Smooth muscle cell (in vitro differentiated cells): ENCODE results near the gene TMPRSS13. TPM values are rescaled to one million over a fixed set of nuclear protein-coding genes. Genes with fewer than 3 reads are reported as not detected.
A peak's percentile ranks its signal among the peaks of the same experiment; 100 is the strongest.

Source experiments
- DNase-seq: peaks from one replicate; lab custom pipeline; 2025; ENCODE audit not compliant: unreplicated experiment; lab: John Stamatoyannopoulos, UW
- H2AFZ ChIP-seq: fragments of 200-600 bp; sonication (generic); 2 replicates; pipeline ENCODE4 v1.6.0; 2016; ENCODE audit warnings: antibody characterized with exemption, low read depth, mild to moderate bottlenecking
- H3F3A ChIP-seq: fragments of 200-600 bp; sonication (generic); 2 replicates; pipeline ENCODE4 v1.6.0; 2017; ENCODE audit warnings: antibody characterized with exemption, low read depth
- H3K27ac ChIP-seq: fragments of 200-600 bp; sonication (generic); 2 replicates; pipeline ENCODE4 v1.5.1; 2016; ENCODE audit warnings: low read depth, mild to moderate bottlenecking
- H3K27me3 ChIP-seq: fragments of 200-600 bp; sonication (generic); 2 replicates; pipeline ENCODE4 v1.6.1; 2016; ENCODE audit warnings: low read depth, mild to moderate bottlenecking
- H3K36me3 ChIP-seq: fragments of 200-600 bp; sonication (generic); 2 replicates; pipeline ENCODE4 v1.5.1; 2016; ENCODE audit warnings: low read depth
- H3K4me1 ChIP-seq: fragments of 200-600 bp; sonication (generic); 2 replicates; pipeline ENCODE4 v1.5.1; 2016; ENCODE audit warnings: low read depth
- H3K4me2 ChIP-seq: fragments of 200-600 bp; sonication (generic); 2 replicates; pipeline ENCODE4 v1.6.0; 2016; ENCODE audit warnings: mild to moderate bottlenecking
- H3K4me3 ChIP-seq: fragments of 200-600 bp; sonication (generic); 2 replicates; pipeline ENCODE4 v1.5.1; 2016; ENCODE audit warnings: mild to moderate bottlenecking
- H3K79me2 ChIP-seq: fragments of 200-600 bp; sonication (generic); 2 replicates; pipeline ENCODE4 v1.6.0; 2016; ENCODE audit warnings: low read depth, mild to moderate bottlenecking
- H3K9ac ChIP-seq: fragments of 200-600 bp; sonication (generic); 2 replicates; pipeline ENCODE4 v1.6.0; 2016; ENCODE audit warnings: low read depth
- H3K9me3 ChIP-seq: fragments of 200-600 bp; sonication (generic); replicated peaks from 2 replicates; pipeline ENCODE4 v1.5.1; 2016; ENCODE audit warnings: low read depth
- H4K20me1 ChIP-seq: fragments of 200-600 bp; sonication (generic); 2 replicates; pipeline ENCODE4 v1.6.0; 2016; ENCODE audit warnings: low read depth
- CTCF ChIP-seq: fragments of 200-600 bp; sonication (generic); IDR thresholded peaks from 2 replicates; pipeline ENCODE4 v1.5.1; 2017; ENCODE audit warnings: borderline replicate concordance, mild to moderate bottlenecking, antibody characterized with exemption; ENCODE audit not compliant: insufficient read depth, poor library complexity, severe bottlenecking
- WGBS: methylation state at CpG from one replicate; pipeline ENCODE4 v1.1.7; 2016; ENCODE audit warnings: low lambda C conversion rate; 5-methylcytosine and 5-hydroxymethylcytosine counted together
- polyA plus RNA-seq: library from polyadenylated mRNA; unstranded; fragments of >200 nt; fragmentation: Nextera tagmentation; extraction: Ambion mirVana; gene quantifications from 2 replicates; pipeline ENCODE4 v1.2.1, GENCODE V29; 2016
- total RNA-seq: library from RNA; depleted of rRNA; stranded (reverse); fragments of >200 nt; gene quantifications from 2 replicates; pipeline ENCODE4 v1.2.3, GENCODE V29; 2014

The TMPRSS13 gene
- total and polyA plus RNA-seq, 2 experiments from 2014 or later = 0.73 to 1.3 TPM

GRCh38 chr11:117876341-117877119 lies 52.7 kb downstream of the TMPRSS13 start, which contains the start of gene FXYD6:
Gene FXYD6, minus strand, starts transcription at chr11:117876658. Its CDS starts 33,882 bp downstream, at chr11:117842776.
- Histone ChIP-seq H3K9ac (peak within 1 kb of the TSS; percentile 30), H2AFZ (peak within 1 kb of the TSS; percentile 84), H4K20me1 (peaks cover 8% of the 10 kb centered on the region), H3K4me3 (peak within 1 kb of the TSS; percentile 92), H3F3A (no peaks in the 10 kb centered on the region), H3K4me2 (peak within 1 kb of the TSS; percentile 88), H3K4me1 (peaks cover 10% of the 10 kb centered on the region), H3K36me3 (no peaks in the 10 kb centered on the region), H3K27me3 (no peaks in the 10 kb centered on the region), H3K27ac (no peak within 1 kb of the TSS), H3K9me3 (no peaks in the 10 kb centered on the region), H3K79me2 (no peaks in the 10 kb centered on the region)
- peak; percentile 47 for DNase-seq
- 1% methylated on average over 54 of the region's 63 CpGs for WGBS
- TF ChIP-seq CTCF = no peak

GRCh38 chr11:117876059-117876340 lies 53.2 kb downstream of the TMPRSS13 start:
- Histone ChIP-seq H4K20me1 (peaks cover 8% of the 10 kb centered on the region), H3K4me3 (peak overlapping the region; percentile 92), H3K4me2 (peak overlapping the region; percentile 88), H3K79me2 (no peaks in the 10 kb centered on the region), H2AFZ (peak overlapping the region; percentile 84), H3K4me1 (peaks cover 10% of the 10 kb centered on the region), H3K9ac (peak overlapping the region; percentile 30), H3K9me3 (no peaks in the 10 kb centered on the region), H3K27ac (no peak overlapping the region), H3K27me3 (no peaks in the 10 kb centered on the region), H3F3A (no peaks in the 10 kb centered on the region), H3K36me3 (no peaks in the 10 kb centered on the region)
- 2% methylated on average over 7 of the region's 9 CpGs for WGBS
- no peak for DNase-seq
- TF ChIP-seq CTCF = no peak

- Histone ChIP-seq H3K9me3 (no peaks in the 10 kb centered on the region), H3K4me3 (peak overlapping the region; percentile 92), H3K79me2 (no peaks in the 10 kb centered on the region), H3K4me2 (peak overlapping the region; percentile 88), H3K27me3 (no peaks in the 10 kb centered on the region), H3F3A (no peaks in the 10 kb centered on the region), H4K20me1 (peaks cover 8% of the 10 kb centered on the region), H2AFZ (peak overlapping the region; percentile 84), H3K4me1 (peaks cover 13% of the 10 kb centered on the region), H3K9ac (no peak overlapping the region), H3K27ac (no peak overlapping the region), H3K36me3 (no peaks in the 10 kb centered on the region)
- WGBS = 26% methylated on average over 18 of the region's 20 CpGs
- TF ChIP-seq CTCF = no peak
- DNase-seq = no peak
These were observed 53.7 kb downstream of the TMPRSS13 start for GRCh38 chr11:117875382-117876058.
